Stromal cell of bone marrow (primary cell): ENCODE measurements around the gene MRPL10.

Source experiments
- DNase-seq: peaks from one replicate; pipeline ENCODE4 v3.0.0-alpha.2; 2012; ENCODE audit warnings: low read depth

Gene MRPL10

DNA sequence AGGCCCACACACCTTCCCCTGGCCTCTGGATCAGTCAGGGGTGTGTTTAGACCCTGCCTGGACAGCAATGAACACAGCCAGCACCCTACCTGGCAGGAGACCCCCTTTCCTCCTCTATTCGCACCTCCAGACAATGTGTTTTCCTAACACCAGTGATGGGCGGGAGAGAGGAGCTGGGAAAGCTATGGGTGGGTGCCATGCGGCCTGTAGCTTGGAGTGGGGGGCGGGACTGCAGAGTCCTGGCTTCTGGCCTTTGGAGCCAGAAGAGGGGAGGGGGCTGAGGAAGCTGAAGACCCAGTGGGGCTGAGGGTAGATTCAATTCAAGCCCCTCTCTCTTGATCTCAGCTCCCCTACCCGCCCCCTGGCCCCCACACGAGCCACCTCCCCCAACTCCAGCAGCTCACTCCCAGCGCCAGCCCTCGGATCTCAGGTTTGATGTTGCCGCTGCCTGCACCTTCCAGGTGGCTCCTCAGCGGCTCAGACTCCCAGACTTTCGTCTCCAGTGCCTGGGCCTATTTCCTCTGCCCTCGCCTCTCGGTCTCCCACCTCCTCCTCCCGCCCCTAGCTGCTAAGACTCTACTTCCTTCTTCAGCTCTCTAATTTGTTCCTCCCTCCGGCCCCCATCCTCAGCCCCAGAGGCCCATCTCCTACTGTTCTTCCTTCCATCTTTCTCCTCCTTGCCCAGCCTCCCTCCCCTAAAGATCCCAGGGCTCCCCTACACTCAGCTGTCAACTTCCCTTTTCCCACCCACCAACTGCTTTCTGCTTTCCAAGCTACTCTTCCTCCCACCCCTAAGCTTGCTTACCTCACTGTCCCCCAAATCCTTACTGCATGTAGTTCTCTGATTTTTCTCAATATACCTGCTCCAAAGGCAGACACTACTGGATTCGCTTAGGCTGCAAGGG is 26.5 kb upstream of the MRPL10 start:
- DNase-seq, result no peak

DNA sequence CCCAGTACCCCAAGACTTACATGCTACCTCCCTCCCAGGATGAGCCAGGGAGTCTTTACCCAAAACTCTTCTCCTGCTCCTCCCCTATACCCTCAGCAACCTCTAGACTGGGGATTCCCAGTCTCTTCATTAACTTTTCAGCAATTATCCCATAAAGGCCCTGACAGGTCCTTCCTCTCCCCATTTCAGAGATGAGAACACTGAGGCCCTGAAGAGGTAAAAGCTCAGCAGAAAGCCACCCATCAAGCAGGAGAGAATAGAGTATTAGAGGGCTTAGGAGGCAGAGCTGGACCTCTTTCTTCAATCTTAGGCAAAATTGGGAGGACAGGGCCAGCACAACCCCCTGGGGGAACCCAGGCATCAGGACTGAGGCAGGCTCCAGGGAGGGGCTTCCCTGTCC is 25.5 kb upstream of the MRPL10 start:
- DNase-seq, result no peak

DNA sequence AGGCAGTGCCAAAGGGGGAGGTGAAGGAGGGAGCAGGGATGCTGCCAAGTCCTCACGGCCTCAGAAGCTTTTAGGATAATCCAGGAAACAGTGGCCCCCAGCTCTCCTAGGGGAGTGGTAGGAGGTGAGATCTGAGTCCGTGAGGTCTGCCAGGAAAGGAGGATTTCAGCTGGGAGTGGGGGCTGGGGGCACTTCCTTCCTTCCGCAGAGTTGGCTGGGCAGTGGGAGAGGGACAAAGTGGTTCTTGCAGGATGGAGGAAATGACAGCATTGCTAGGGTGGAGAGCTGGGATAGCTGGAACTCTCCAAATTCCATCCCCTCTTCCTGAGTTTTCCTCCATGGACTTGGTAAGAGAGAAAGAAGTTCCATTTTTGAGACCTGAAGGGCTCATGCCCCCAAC is 24.4 kb upstream of the MRPL10 start:
- no peak for DNase-seq

DNA sequence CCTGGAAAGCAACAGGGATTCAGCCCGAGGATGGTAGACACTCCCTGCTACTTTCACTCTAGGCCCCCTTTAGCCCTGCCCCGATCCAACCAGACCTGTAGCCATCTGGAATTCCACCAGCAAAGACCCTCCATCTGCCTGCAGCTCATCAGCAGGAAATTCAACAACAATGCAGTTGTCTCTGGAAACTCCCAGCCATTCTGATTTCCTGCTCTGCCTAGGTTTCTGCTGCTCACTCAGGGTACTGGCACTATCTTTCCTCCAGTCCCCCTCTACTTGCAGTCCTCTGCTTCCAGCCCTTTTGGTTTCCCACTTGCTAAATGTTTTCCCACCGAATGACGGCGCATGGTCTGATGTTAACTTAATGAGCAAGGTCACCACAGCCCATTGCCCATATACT is 22.3 kb upstream of the MRPL10 start:
- no peak for DNase-seq

DNA sequence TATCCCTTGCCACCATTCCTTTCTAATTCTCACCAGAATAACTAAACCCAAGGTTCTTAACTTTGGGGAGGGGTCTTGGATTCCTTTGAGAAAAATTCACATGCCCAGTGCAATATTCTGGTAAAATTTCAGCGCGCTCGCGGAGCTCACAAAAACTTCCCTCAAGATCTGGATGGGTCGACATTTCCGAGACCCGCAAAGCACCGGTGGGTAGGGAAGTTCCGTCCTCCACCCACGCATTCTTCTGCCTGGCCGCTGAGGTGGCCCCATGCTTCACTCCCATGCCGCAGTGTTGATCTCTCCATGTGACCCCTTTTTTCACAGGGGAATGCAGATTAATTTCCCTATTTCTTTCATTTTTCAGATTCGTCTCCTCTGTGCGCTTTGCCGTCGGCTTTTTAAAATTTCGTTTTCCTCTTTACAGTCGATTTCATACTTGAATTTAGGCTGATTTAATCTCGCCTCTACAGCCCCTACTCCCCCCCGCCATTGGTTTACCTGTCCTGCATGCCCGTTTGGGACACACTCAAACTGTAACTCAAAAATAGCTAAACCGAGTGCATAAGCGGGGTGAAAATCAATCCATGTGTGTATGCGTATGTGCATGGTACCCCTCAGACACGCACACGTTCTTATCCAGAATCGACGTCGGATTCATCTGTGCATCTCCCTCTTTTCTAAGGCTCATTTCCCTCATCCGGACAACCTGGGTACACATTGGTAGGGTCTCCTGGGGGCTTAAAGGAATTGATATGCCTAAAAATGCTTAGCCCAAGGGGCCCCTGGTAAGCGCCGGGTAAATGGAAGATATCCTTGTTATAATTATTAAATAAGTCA is 21.0 kb upstream of the MRPL10 start:
- no peak for DNase-seq

DNA sequence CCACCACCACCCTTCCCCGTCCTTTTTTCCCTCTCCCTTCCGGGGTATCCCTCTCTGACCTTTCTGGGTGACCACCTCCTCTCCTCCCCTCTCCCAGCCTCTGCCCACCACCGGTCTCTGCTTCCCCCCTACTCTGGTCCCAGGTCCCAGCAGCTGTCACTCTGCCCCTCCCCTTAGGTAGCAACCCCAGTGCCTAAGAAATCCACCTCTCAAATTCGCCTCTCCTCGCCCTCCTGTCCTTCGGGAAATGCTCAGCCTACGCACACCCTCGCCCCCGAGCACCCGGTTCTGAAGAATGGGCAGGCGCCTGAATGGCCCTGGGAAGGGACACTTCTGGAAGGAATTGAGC is 20.4 kb upstream of the MRPL10 start:
- no peak for DNase-seq

DNA sequence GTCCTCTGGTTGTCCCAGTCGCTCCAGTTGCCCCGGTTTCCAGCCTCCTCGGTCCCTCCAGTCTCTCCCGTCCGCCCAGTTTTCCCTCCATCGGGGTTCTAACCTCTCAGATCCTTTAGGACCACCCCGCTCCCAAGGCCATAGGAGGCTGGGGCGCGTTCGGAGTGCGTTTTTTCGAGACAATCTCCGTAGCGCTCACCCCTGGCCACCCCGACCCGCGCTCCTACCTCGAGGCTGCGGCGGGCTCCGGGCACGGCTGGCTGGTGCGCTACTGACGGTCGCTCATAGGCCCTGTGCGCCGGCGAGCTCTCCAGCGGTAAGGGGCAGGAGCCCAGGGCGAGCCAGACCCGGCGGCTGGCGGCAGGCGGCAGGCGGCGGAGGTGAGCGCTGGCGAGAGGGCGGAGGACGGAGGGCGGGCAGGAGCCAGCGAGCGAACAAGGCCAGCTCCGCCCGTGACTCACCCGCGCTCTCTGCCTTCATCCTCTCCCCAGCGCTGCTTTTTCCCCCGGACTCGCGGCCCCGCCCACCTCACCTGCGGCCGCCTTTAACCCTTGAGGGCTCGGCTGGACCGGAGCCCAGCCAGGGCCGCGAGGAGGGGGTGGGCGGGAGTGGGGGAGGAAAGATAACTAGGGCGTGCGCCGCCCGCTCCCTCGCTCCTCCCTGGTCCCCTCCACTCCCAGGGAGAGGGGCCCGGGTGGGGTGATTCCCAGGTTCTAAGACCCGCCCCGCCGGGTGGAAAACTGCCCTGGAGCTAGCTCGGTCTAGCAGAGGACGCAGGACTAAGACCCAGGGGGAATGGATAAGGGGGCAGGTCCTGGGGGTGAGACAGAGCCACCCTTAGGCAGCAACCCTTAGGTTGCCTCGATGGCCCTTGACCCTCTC is 19.6 kb upstream of the MRPL10 start, which contains the start of gene SP6:
Gene SP6 (minus strand): TSS at position 472 of the 882 bp plus-strand sequence. CDS start 2,734 bp downstream, outside the sequence.
- peak; percentile 17 for DNase-seq

DNA sequence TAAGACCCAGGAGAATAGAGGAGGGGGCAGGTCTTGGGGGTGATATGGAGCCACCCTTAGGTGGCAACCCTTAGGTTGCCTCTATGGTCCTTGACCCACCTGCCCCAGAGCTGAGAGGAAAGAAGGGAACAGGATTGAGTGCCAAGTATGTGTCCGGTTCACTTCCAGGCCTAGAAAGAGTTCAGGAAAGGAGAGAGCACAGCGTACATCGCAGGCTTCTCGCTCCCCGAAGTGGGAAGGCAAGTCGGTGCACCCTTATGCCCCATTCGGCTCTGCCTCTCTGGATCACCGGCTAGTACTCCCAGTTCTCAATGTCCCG is 19.0 kb upstream of the MRPL10 start:
- DNase-seq, result no peak

DNA sequence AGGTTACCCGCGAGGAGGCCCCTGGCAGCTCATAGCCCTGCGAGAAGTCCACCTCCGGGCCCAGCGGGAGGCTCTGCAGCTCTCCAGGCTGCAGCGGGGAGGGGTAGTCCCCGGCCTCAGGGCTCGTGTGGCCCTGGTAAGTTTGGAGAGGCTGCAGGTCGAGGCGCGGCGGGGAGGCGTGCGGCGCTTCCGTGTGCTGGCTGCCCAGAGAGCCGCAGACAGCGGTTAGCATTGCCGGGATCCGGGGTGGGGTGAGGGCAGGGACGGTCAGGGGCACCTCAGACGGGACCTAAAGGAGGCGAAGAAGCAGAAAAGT is 16.8 kb upstream of the MRPL10 start:
- no peak for DNase-seq

DNA sequence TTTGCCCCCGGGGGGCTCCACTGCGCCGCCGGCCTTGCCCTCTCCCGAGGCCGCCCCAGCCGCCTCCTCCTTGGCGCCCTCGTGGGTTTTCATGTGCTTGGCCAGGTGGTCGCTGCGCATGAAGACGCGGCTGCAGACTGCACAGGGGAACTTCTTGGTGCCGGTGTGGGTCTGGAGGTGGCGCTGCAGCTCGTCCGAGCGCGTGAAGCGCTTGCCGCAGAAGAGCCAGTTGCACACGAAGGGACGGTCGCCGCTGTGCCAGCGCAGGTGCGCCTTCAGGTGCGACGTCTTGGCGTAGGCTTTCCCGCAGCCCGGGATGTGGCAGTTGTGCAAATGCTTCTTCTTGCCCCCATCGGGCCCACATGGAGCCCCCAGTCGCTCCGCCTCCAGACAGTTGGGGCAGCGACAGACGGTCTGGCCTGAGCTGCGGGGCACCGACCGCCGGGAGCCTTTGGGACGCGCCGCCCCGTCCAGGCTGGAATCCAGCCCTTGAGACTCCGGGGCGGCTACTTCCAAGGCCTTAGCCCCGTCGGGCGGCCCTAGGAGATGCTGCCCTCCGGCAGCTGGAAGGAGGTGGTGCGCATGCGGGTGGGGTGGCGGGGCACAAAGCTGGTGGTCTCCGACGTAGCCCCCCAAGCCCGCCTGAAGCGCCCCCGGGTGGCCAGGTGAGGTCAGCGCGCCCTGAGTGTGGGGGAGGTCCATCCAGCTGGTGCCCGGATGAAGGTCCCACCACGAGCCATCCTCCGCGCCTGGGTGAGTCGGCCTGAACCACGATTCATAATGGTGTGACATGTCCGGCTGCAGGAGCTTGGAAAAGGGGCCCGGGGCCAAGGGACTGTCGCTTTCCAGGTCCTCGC is 16.2 kb upstream of the MRPL10 start:
- no peak for DNase-seq

DNA sequence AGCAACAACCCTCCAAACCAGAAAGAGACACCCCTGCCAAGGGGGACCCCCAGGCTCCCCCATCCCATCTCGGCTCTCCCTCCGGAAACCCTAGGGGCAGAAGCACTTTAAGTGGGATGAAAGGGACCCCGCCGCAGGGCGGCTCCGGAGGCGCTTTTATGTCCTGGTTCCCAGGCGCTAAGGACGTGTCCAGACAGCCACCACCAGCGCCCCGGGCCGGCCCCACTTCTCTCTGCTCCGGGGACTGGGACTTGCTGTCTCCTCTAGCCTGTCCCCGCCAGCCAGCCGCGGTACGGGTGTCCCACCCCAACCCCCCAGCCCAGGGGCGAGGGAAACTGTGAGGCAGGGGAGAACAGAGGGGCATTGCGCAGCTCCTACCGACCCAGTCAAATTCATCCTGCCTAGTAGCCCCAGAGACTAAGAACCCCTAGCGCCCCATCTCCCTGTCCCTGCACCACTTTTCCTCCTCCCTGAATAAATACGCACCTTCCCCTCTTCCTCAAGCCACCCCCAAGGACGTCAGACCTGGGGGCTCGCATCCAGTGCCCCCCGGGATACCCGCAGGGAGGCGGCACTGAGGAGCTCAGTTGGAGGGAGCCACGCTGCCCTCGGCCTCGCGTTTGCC is 15.5 kb upstream of the MRPL10 start:
- DNase-seq, result no peak

DNA sequence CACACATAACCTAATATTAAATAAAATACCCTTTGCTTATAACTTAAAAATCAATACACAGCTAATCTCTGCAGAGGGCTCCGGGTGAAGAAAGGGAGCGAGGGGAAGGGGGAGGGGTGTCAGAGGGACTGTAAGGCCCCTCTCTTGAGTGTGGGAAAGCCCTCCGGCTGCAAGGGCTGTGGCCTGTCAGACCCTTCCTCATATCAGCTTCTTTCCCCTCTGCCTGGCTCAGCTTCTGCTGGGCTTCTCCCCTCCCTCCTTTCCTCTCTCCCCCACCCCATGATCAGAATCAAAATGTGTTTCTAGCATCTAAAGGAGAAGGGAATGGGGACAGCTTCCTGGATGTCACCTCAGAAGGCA is 14.4 kb upstream of the MRPL10 start:
- no peak for DNase-seq

DNA sequence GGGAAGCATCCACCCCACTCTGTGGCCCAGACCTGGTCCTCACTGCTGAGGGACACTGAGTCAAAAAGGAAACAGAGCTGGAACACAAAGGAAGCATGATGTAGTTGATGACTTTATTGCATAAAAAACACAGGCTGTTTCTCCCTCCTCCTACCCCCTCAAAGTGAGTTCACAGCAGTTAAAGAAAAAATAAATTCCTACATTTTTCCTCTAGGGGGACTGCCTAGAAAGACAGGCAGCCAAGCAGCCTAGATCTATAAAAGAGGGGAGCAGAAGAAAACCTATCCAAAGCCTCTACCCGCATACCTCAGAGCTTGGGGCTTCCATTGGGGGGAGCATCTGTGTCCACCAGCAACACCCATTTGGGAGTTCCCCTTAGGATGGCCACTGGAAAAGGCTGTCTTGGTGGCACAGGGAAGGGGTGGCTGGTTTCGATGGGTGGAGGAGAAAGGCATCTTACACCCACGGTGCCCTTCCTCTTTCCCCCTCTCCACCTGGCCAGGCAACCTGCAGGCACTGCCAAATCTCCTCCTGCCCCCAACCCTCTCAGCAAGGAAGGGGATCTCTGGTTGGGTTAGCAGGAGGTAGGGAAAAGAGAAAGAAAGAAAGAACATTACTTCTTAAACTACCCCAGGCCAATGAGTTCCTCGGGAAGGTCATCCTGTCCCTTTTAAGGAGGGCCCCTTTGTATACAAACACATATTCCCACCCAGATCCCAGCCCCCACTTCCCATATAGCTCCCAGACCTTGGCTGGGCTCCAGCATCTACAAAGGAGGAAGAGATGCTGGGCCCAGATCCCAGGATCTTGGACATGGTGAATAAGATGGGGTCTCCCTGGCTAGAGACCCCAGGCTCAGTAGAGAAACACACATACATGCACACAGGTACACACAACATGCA is 13.7 kb upstream of the MRPL10 start:
- DNase-seq, result no peak

DNA sequence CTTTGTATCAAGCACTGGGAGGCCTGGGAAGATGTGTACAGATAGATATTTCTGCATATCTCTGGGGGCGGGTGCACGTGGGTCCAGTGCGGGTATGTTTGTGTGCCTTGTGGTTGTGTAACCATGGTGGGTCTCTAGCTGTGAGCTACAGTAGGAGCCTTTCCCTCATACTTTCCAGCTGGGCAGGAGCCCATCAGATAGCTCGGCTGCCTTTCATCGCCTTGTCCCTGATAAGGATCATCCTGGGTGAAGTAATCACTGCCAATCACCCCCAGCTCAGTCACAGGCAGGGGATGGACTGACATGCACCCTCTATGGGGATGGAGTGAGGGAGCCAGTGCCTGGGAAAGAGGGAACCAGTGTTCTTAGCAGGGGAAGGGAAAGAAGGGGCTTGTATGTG is 12.9 kb upstream of the MRPL10 start:
- DNase-seq, result no peak

DNA sequence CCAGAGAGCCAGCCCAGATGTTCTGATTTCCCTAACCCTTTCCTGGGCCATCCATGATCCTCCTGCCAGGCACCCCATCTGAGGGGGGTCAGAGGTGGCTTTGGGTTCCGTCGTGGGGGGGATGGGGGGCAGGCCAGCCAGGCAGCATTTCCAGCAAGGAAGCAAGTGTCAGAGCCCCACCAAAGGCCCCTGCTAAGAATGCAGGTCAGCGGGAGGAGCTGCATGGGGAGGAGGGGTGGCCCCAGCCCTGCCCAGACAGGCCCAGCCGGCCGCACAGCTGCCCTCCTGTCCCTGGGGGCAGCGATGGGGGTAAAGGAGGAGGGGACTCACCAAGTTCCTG is 12.0 kb upstream of the MRPL10 start:
- no peak for DNase-seq

DNA sequence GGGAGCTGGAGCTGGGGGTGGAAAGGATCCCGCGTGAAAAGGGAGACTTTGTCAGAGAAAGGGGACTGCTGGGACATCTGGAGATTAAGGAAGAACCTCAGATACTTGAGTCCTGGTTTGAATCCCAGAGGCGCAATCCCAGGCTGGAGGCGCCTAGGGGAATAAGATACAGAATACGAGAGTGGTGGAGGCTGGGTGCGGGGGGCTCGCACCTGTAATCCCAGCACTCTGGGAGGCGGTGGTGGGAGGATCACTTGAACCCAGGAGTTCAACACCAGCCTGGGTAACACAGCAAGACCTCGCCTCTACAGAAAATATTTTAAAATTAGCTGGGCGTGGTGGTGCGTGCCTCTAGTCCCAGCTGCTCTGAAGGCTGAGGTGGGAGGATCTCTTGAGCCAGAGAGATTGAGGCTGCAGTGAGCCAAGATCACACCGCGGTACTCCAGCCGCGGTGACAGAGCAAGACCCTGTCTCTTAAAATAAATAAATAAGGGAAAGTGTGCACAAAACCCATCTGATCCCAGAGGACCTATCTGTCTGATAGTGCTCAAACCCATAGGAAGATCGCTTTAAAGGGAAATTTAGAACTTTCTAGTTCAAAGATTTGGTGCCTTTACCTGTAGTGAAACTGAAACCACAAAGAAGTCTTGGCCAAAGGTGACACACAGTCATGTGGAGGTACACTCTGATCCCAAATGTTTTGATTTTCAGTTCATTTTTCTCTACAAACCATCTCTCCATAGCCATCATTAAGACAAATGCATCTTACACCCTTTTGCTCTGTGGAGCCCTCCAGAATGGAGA is 10.3 kb upstream of the MRPL10 start:
- no peak for DNase-seq

DNA sequence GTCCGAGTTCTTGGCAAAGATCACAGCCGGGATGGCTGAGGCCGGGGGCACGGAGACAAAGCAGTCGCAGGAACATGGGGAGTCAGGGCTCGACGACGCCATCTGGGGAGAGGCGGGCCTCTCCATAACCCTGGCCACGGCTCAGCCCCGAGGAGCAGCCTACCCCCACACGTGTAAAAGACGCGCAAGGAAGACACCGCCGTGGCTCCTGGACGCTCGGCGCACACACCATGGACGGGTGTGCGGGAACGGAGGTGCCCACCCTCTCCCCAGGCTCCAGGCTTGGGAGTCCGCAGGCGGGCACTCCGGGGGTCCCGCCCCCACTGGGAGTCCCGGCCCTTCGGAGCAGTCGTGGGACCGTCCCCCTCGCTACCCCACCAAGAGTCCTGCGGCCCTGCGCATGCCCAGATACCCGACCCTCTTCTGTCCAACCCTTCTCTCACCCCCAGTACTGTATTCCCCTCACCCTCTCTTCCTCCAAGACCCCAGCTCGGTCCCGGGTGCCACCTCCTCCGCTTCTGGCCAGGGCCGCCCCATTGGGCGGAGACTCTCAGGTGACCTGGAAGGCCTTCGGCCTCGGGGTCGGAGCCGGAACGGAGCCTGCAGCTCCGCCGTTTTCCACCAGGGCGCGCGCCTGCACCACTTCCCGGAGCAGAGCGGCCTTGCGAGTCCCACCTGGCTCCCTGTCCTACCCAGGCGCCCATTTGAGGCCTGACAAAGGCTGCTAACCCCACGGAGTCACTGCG is 9.6 kb upstream of the MRPL10 start, which contains the start of gene SCRN2:
Gene SCRN2 (minus strand): TSS at position 532 of the 746 bp plus-strand sequence. CDS start 430 bp downstream, at position 102.
- peak; percentile 62 for DNase-seq

DNA sequence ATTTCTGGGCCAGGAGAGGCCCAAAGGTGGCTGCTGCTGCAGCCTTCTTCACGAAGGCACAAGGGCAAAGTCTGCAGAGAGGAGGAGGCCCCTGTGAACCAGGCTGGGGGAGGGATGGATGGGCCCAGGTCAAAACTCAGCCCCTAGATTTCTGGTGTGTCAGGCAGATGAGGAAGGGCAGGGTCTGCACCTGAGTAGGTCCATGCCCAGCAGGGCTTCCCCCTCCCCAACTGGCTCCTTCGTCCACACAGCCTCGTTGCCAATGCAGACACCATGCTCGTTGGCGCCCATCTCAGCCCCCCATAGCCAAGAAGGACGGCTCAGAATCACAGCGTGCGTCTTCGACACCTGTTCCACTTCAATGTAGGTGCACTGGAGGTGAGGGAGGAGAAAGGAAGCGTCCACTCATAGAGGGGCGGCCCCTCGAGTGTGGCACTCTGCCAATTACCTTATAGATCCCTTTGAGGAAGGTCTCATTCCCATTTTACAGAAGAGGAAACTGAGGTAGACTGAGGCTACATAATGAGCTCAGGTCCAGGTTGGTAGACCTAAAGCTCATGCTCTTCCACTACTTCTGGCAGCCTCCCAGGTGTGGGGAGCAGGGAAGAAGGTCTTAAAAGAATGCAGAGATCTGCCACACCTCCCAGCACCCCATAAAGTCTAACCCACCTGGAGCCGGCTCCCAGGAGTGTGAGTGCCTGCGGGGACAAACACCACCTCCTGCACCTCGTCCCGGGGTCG is 8.8 kb upstream of the MRPL10 start:
- no peak for DNase-seq
